Endothelial cell (in vitro differentiated cells): ENCODE measurements around the gene PTPN4. TPM values are rescaled to one million over a fixed set of nuclear protein-coding genes. Genes with fewer than 3 reads are reported as not detected.

Experiments
- DNase-seq: peaks from one replicate; pipeline ENCODE4 v3.0.0; 2021; ENCODE audit warnings: low spot score
- H3K27ac Mint-ChIP-seq: one replicate; pipeline ENCODE4 v1.8.0; 2021; ENCODE audit warnings: mixed read lengths, inconsistent platforms; ENCODE audit not compliant: unreplicated experiment
- H3K27me3 Mint-ChIP-seq: one replicate; pipeline ENCODE4 v1.8.0; 2021; ENCODE audit warnings: mild to moderate bottlenecking, moderate library complexity, mixed read lengths, inconsistent platforms; ENCODE audit not compliant: unreplicated experiment
- H3K36me3 Mint-ChIP-seq: one replicate; pipeline ENCODE4 v1.8.0; 2021; ENCODE audit warnings: mild to moderate bottlenecking, low read depth, mixed read lengths, inconsistent platforms; ENCODE audit not compliant: unreplicated experiment
- H3K4me1 Mint-ChIP-seq: one replicate; pipeline ENCODE4 v1.8.0; 2021; ENCODE audit warnings: mild to moderate bottlenecking, mixed read lengths, inconsistent platforms; ENCODE audit not compliant: unreplicated experiment
- H3K4me3 Mint-ChIP-seq: one replicate; pipeline ENCODE4 v1.8.0; 2021; ENCODE audit warnings: mild to moderate bottlenecking, mixed read lengths, inconsistent platforms; ENCODE audit not compliant: unreplicated experiment
- H3K9me3 Mint-ChIP-seq: one replicate; pipeline ENCODE4 v1.8.0; 2021; ENCODE audit warnings: mixed read lengths, inconsistent platforms; ENCODE audit not compliant: unreplicated experiment
- total RNA-seq: library from RNA; stranded (reverse); fragmentation: NEBNext Ultra II Directional; extraction: Animal tissue kit (Norgen Biotek cat#: 25700); gene quantifications from one replicate; pipeline ENCODE4 v1.2.1, GENCODE V29; 2021; ENCODE audit not compliant: unreplicated experiment
- TF ChIP-seq, protein P1 (sequence below): fragments of 200-600 bp; sonication (generic); IDR thresholded peaks from one replicate; pipeline ENCODE4 v1.5.0; 2021; ENCODE audit warnings: antibody characterized with exemption; ENCODE audit not compliant: unreplicated experiment

Gene PTPN4
- total RNA-seq, 1 donor from 2014 or later, result 51.0 TPM

DNA sequence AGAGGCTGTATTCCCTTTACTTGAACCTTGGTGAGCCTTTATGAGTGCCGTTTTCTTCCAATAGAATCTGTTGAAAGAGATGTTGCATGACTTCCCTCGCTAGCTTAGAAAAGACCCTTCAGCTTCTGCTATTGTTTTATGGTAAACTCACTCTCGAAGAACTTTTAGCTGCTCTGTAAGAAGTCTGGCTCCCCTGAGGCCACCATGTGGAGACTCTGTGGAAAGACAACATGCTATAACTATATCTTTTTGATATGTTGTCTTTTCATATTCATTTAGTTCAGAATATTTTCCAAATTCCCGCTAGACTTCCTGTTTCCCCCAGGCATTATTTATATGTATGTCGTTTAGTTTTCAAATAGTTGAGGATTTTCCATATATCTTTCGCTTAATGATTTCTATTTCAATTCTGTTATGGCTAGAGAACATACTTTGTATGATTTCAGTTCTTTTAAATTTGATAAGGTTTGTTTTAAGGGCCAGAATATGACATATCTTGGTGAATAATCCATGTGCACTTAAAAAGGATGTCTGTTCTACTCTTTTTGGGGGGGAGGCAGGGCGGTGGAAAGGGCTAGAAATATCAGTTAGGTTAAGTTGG is 64.1 kb downstream of the PTPN4 start:
- H3K4me3 Mint-ChIP-seq, result no peak overlapping the region

DNA sequence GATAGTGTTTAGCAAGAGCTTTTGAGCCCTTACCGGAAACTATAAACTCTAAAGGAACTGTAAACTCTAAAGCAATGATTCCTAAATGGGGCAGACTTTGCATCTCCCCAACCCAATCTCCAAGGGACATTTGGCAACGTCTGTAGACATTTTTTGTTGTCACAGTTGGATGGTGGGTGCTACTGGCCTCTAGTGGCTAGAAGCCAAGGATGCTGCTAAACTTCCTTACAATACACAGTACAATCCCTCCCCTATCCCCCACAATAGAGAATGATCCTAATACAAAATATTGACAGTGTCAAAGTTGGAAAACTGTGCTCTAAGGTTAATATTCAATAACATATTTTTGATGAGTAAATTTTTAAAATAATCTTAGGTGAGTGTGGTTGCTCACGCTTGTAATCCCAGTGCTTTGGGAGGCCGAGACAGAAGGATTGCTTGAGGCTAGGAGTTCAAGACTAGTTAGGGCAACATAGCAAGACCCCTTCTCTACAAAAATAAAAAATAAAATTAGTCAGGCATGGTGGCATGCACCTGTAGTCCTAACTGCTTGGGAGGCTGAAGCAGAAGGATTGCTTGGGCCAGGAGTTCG is 66.7 kb downstream of the PTPN4 start:
- Mint-ChIP-seq H3K9me3 (peaks cover 4% of the 10 kb centered on the region), H3K27me3 (peaks cover 2% of the 10 kb centered on the region), H3K4me3 (no peak overlapping the region), H3K36me3 (peaks cover 10% of the 10 kb centered on the region), H3K4me1 (peaks cover 6% of the 10 kb centered on the region), H3K27ac (no peak overlapping the region)
- peak; percentile 54 for DNase-seq
- TF ChIP-seq, protein P1, sequence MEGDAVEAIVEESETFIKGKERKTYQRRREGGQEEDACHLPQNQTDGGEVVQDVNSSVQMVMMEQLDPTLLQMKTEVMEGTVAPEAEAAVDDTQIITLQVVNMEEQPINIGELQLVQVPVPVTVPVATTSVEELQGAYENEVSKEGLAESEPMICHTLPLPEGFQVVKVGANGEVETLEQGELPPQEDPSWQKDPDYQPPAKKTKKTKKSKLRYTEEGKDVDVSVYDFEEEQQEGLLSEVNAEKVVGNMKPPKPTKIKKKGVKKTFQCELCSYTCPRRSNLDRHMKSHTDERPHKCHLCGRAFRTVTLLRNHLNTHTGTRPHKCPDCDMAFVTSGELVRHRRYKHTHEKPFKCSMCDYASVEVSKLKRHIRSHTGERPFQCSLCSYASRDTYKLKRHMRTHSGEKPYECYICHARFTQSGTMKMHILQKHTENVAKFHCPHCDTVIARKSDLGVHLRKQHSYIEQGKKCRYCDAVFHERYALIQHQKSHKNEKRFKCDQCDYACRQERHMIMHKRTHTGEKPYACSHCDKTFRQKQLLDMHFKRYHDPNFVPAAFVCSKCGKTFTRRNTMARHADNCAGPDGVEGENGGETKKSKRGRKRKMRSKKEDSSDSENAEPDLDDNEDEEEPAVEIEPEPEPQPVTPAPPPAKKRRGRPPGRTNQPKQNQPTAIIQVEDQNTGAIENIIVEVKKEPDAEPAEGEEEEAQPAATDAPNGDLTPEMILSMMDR, result peak; percentile 46

More for the DNA sequence above, 64.1 kb downstream of the PTPN4 start:
- Mint-ChIP-seq H3K4me1 (peaks cover 10% of the 10 kb centered on the region), H3K27ac (no peak overlapping the region), H3K9me3 (no peaks in the 10 kb centered on the region), H3K36me3 (peaks cover 8% of the 10 kb centered on the region), H3K27me3 (peaks cover 2% of the 10 kb centered on the region)
- TF ChIP-seq, protein P1, result peak; percentile 49
- DNase-seq, result peak; percentile 20

DNA sequence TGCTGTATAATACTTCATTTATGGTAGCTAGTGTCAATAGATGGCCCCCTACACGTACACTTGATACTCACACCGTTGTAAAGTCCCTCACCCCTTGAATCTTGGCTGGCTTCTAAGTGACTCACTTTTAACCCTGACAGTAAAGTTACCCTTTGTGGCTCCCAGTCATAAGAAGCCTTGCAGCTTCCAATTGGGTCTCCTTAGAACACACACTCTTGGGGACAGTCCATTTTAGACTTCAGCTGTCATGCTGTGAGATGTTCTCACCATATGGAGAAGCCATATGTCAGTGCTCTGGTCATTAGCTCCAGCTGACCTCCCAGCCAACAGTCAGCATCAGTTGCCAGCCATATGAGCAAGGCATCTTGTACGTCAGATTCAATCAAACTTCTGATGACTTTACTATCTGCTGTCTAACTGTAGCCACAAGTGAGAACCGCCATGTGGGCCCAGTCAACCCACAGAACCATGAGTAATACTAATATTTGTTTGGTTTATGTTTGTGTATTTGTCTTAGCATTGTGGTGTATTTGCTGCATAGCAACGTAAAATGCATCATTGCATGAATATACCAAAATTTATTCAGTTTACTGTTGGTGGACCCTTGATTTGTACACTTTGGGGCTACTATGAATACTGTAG is 68.3 kb downstream of the PTPN4 start:
- TF ChIP-seq, protein P1, result no peak
- peaks cover 4% of the 10 kb centered on the region for H3K9me3 Mint-ChIP-seq
- H3K27me3 Mint-ChIP-seq, result no peaks in the 10 kb centered on the region
- H3K27ac Mint-ChIP-seq, result no peak overlapping the region
- no peak for DNase-seq
- H3K36me3 Mint-ChIP-seq, result peaks cover 10% of the 10 kb centered on the region
- H3K4me1 Mint-ChIP-seq, result peaks cover 10% of the 10 kb centered on the region
- no peak overlapping the region for H3K4me3 Mint-ChIP-seq

DNA sequence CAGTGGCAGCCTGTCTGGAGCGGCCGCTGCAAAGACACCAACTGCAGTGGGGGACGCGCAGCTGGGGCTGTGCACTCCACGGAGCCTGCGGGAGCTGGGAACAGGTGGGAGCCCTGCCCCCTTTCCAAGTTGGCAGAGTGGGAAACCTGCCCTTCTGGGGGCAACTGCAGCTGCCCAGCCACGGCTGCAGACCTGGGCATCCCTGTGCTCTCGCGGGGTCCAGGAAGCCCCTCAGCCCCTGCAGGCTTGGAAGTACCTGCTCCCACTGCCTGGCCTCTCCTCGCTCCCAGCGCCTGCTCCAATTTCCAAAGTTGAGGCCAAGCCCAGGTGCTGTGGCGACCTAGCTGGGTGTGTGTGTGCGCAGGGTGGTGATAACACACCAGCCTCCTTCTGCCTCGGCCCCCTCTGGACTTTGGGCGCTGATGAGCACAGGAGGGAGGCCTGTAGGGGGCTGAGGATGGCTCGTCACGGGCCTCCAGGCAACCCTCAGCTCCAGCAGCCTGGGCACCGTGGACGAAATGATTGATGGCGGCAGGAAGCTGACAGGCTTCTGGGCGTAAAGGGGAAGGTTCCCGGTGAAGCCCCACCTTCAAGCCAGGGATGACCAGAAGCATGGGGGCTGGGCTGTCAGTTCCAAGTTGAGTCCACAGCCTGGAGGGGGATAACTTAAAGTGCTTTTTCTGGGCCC is 76.9 kb downstream of the PTPN4 start:
- Mint-ChIP-seq H3K27ac (no peak overlapping the region), H3K4me1 (peaks cover 44% of the 10 kb centered on the region), H3K9me3 (no peaks in the 10 kb centered on the region), H3K36me3 (no peaks in the 10 kb centered on the region), H3K4me3 (no peak overlapping the region), H3K27me3 (no peaks in the 10 kb centered on the region)
- TF ChIP-seq, protein P1, result no peak
- no peak for DNase-seq
